Activated CD8-positive, alpha-beta T cell treated with anti-CD3 and anti-CD28 coated beads, Interleukin-2, amount 10 ng/mL, durations not matched to agents 7 days and 5 days (primary cell): ENCODE measurements around the gene GALP. TPM values are rescaled to one million over a fixed set of nuclear protein-coding genes. Genes with fewer than 3 reads are reported as not detected.

ENCODE experiments used
- ATAC-seq: fragments of 150-1000 bp; cut with Tn5 transposase; one replicate; pipeline ENCODE4 v1.10.0; 2021; ENCODE audit warnings: moderate library complexity
- CTCF ChIA-PET: fragments of 350-600 bp; sonication (Branson Sonifier 250); formaldehyde crosslinking; loops from one replicate; lab custom pipeline; 2021; ENCODE audit warnings: antibody characterized with exemption; lab: Charles Lee
- POLR2A ChIA-PET: fragments of 350-600 bp; sonication (Branson Sonifier 250); formaldehyde crosslinking; loops from one replicate; lab custom pipeline; 2021; ENCODE audit warnings: antibody characterized with exemption; lab: Charles Lee
- DNase-seq: peaks from one replicate; pipeline ENCODE4 v3.0.0-alpha.2; 2020
- H3K27ac Mint-ChIP-seq: one replicate; pipeline ENCODE4 v1.8.0; 2021; ENCODE audit warnings: mild to moderate bottlenecking, mixed read lengths
- H3K27me3 Mint-ChIP-seq: one replicate; pipeline ENCODE4 v1.8.0; 2021; ENCODE audit warnings: low read depth, mixed read lengths
- H3K36me3 Mint-ChIP-seq: one replicate; pipeline ENCODE4 v1.8.0; 2021; ENCODE audit warnings: low read depth, mixed read lengths
- H3K4me1 Mint-ChIP-seq: one replicate; pipeline ENCODE4 v1.8.0; 2021; ENCODE audit warnings: low read depth, mixed read lengths
- H3K4me3 Mint-ChIP-seq: one replicate; pipeline ENCODE4 v1.8.0; 2021; ENCODE audit warnings: mild to moderate bottlenecking, mixed read lengths
- H3K9me3 Mint-ChIP-seq: one replicate; pipeline ENCODE4 v1.8.0; 2022; ENCODE audit warnings: mixed read lengths; ENCODE audit not compliant: insufficient read depth
- total RNA-seq, 2 experiments: library from RNA; stranded (reverse); gene quantifications; one replicate each; pipeline ENCODE4 v1.2.3, GENCODE V29; 2021

Gene GALP
- total RNA-seq, 2 experiments from 2014 or later, result not detected

GRCh38 chr19:56140583-56141416 lies 35.0 kb upstream of the GALP start, which contains the start of gene ZNF444:
Gene ZNF444, plus strand, starts transcription at chr19:56141287. Its CDS starts 5,625 bp downstream, at chr19:56146912.
- POLR2A ChIA-PET, result interaction anchor here (1.0 to 1.6 kb wide), 4 partner anchors 20 to 23 kb away, joined by 3 to 10 read pairs (median 4); partner anchors contain the start of gene ZNF787
- ATAC-seq (peak; percentile 95), DNase-seq (peak; percentile 99)
- CTCF ChIA-PET, result interaction anchor here (0.6 to 2.6 kb wide), 5 partner anchors 9 to 508 kb away, joined by 3 to 9 read pairs (median 4); no protein-coding TSS in a partner anchor
- Mint-ChIP-seq H3K36me3 (no peaks in the 10 kb centered on the region), H3K4me1 (peaks cover 40% of the 10 kb centered on the region), H3K9me3 (no peaks in the 10 kb centered on the region), H3K27ac (peak within 1 kb of the TSS; percentile 87), H3K4me3 (peak within 1 kb of the TSS; percentile 82), H3K27me3 (no peaks in the 10 kb centered on the region)

DNA sequence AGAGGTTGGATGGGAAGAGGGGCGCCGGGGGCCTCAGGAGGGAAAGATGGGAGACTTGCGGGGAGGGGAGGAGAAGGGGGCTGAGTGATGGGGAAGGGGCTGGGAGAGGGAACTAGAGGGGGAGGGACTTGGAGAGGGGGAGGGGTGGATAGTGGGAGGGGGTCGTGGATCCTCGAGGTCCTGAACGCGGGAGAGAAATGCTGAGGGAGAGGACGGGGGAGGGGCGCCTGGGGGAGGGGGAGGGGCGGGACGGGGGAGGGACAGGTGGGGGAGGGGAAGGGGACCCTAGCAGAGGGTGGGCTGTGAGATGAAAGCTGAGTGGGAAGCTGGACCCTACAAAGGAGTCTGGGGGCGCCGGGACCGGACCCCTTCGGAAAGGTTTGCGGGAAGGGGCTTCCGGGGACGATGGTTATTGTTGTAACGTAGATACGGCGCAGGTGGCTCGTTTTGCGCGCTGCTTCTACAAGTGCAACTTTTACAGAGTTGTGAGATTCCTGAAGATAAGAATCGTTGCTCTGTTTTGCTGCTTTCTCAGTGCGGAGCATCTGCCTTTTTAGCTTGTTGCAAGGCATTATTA lies 34.3 kb upstream of the GALP start:
- CTCF ChIA-PET, result interaction anchor here (0.7 to 2.6 kb wide), 4 partner anchors 60 to 1751 kb away, joined by 3 to 9 read pairs (median 4); no protein-coding TSS in a partner anchor
- Mint-ChIP-seq H3K9me3 (no peaks in the 10 kb centered on the region), H3K36me3 (no peaks in the 10 kb centered on the region)

GRCh38 chr19:56142087-56142787 lies 33.6 kb upstream of the GALP start:
- Mint-ChIP-seq H3K36me3 (no peaks in the 10 kb centered on the region), H3K27ac (peak overlapping the region; percentile 78), H3K4me3 (peak overlapping the region; percentile 82), H3K4me1 (peaks cover 40% of the 10 kb centered on the region), H3K27me3 (no peaks in the 10 kb centered on the region), H3K9me3 (no peaks in the 10 kb centered on the region)
- ChIA-PET CTCF (interaction anchor here (0.7 to 2.6 kb wide), 5 partner anchors 60 to 1752 kb away, joined by 3 to 9 read pairs (median 3); no protein-coding TSS in a partner anchor), POLR2A (interaction anchor here (1.3 to 1.5 kb wide), 2 partner anchors 13 to 22 kb away, joined by 3 to 7 read pairs; no protein-coding TSS in a partner anchor)
- no peak for DNase-seq
- no peak for ATAC-seq

More for the DNA sequence above, 34.3 kb upstream of the GALP start:
- Mint-ChIP-seq H3K27ac (peak overlapping the region; percentile 87), H3K27me3 (no peaks in the 10 kb centered on the region), H3K4me3 (peak overlapping the region; percentile 82), H3K4me1 (peaks cover 40% of the 10 kb centered on the region)
- ATAC-seq, result no peak
- DNase-seq, result peak; percentile 55
- POLR2A ChIA-PET, result interaction anchor here (1.2 to 1.5 kb wide), 4 partner anchors 13 to 23 kb away, joined by 3 to 7 read pairs (median 4); no protein-coding TSS in a partner anchor

GRCh38 chr19:56142897-56143434 lies 32.8 kb upstream of the GALP start:
- H3K27me3 Mint-ChIP-seq, result no peaks in the 10 kb centered on the region
- no peaks in the 10 kb centered on the region for H3K9me3 Mint-ChIP-seq
- DNase-seq (no peak), ATAC-seq (no peak)
- peaks cover 40% of the 10 kb centered on the region for H3K4me1 Mint-ChIP-seq
- peaks cover 1% of the 10 kb centered on the region for H3K36me3 Mint-ChIP-seq
- H3K27ac Mint-ChIP-seq, result peak overlapping the region; percentile 30
- POLR2A ChIA-PET, result interaction anchor here (1.5 kb wide), 1 partner anchor 22 kb away, joined by 7 read pairs; no protein-coding TSS in a partner anchor
- no peak overlapping the region for H3K4me3 Mint-ChIP-seq
- CTCF ChIA-PET, result interaction anchor here (1.0 kb wide), 1 partner anchor 62 kb away, joined by 3 read pairs; no protein-coding TSS in a partner anchor

- POLR2A ChIA-PET, result no interaction called here
- peak overlapping the region; percentile 13 for H3K27ac Mint-ChIP-seq
- CTCF ChIA-PET, result no interaction called here
Measured at GRCh38 chr19:56144376-56144775, 31.4 kb upstream of the GALP start.

GRCh38 chr19:56144831-56145230 lies 31.0 kb upstream of the GALP start:
- Mint-ChIP-seq H3K36me3 (peaks cover 11% of the 10 kb centered on the region), H3K9me3 (no peaks in the 10 kb centered on the region), H3K4me1 (peaks cover 35% of the 10 kb centered on the region), H3K27me3 (no peaks in the 10 kb centered on the region), H3K4me3 (no peak overlapping the region), H3K27ac (no peak overlapping the region)
- ATAC-seq, result no peak
- CTCF ChIA-PET, result no interaction called here
- DNase-seq, result no peak
- POLR2A ChIA-PET, result no interaction called here

More at GRCh38 chr19:56144376-56144775, 31.4 kb upstream of the GALP start:
- no peak for DNase-seq
- H3K27me3 Mint-ChIP-seq, result no peaks in the 10 kb centered on the region
- H3K36me3 Mint-ChIP-seq, result peaks cover 7% of the 10 kb centered on the region
- peaks cover 38% of the 10 kb centered on the region for H3K4me1 Mint-ChIP-seq
- no peak overlapping the region for H3K4me3 Mint-ChIP-seq
- H3K9me3 Mint-ChIP-seq, result no peaks in the 10 kb centered on the region
- ATAC-seq, result no peak

GRCh38 chr19:56145698-56146097 lies 30.1 kb upstream of the GALP start:
- CTCF ChIA-PET, result no interaction called here
- no peak for ATAC-seq
- Mint-ChIP-seq H3K27ac (no peak overlapping the region), H3K27me3 (no peaks in the 10 kb centered on the region), H3K4me3 (no peak overlapping the region), H3K4me1 (peaks cover 28% of the 10 kb centered on the region), H3K36me3 (peaks cover 15% of the 10 kb centered on the region), H3K9me3 (no peaks in the 10 kb centered on the region)
- POLR2A ChIA-PET, result no interaction called here
- no peak for DNase-seq

DNA sequence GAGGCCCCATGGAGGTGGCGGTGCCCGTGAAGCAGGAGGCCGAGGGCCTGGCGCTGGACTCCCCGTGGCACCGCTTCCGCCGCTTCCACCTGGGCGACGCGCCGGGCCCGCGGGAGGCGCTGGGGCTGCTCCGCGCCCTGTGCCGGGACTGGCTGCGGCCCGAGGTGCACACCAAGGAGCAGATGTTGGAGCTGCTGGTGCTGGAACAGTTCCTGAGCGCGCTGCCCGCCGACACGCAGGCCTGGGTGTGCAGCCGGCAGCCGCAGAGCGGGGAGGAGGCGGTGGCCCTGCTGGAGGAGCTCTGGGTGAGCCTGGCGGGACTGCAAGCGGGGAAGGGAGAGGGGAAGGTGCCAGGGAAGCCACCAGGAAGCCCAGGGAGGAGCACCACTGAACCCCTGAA lies 28.9 kb upstream of the GALP start:
- H3K9me3 Mint-ChIP-seq, result no peaks in the 10 kb centered on the region
- no peaks in the 10 kb centered on the region for H3K27me3 Mint-ChIP-seq

GRCh38 chr19:56147307-56147706 lies 28.5 kb upstream of the GALP start:
- H3K9me3 Mint-ChIP-seq, result no peaks in the 10 kb centered on the region
- ChIA-PET CTCF (no interaction called here), POLR2A (no interaction called here)
- no peaks in the 10 kb centered on the region for H3K27me3 Mint-ChIP-seq
- no peak for ATAC-seq
- no peak for DNase-seq
- H3K4me1 Mint-ChIP-seq, result peaks cover 22% of the 10 kb centered on the region
- peaks cover 15% of the 10 kb centered on the region for H3K36me3 Mint-ChIP-seq
- H3K27ac Mint-ChIP-seq, result no peak overlapping the region
- no peak overlapping the region for H3K4me3 Mint-ChIP-seq

More for the DNA sequence above, 28.9 kb upstream of the GALP start:
- no peak for ATAC-seq
- peaks cover 15% of the 10 kb centered on the region for H3K36me3 Mint-ChIP-seq
- no peak overlapping the region for H3K27ac Mint-ChIP-seq
- CTCF ChIA-PET, result no interaction called here
- peaks cover 25% of the 10 kb centered on the region for H3K4me1 Mint-ChIP-seq
- POLR2A ChIA-PET, result no interaction called here
- DNase-seq, result no peak
- no peak overlapping the region for H3K4me3 Mint-ChIP-seq

DNA sequence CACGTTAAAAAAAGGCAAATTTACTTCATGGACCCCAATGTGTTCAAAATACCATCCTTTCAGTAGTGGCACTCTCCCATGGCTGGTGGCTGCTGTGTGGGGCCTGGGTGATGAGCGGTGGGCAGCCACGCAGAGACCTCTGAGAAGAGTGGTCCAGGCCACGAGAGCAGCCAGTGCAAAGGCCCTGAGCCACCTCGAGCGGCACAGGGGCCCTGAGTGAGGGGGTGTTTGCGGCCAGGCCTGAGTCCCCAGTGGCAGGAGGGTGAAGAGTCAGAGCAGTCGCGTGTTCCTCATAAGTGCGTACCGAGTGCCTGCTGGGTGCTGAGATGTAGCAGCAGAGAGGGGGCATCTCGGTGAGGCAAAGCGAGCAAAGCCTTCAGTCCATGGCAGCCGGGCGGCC lies 27.7 kb upstream of the GALP start:
- Mint-ChIP-seq H3K4me3 (no peak overlapping the region), H3K4me1 (peaks cover 22% of the 10 kb centered on the region), H3K27ac (no peak overlapping the region), H3K36me3 (peaks cover 15% of the 10 kb centered on the region), H3K27me3 (no peaks in the 10 kb centered on the region), H3K9me3 (no peaks in the 10 kb centered on the region)
- no peak for ATAC-seq
- DNase-seq, result no peak
- ChIA-PET CTCF (no interaction called here), POLR2A (no interaction called here)
